PC-3 (cell line): ENCODE measurements around the gene HDGF. TPM values are rescaled to one million over a fixed set of nuclear protein-coding genes. Genes with fewer than 3 reads are reported as not detected.
A peak's percentile ranks its signal among the peaks of the same experiment; 100 is the strongest.

Experiments used
- ATAC-seq: fragments of 200-7000 bp; cut with Tn5 transposase; 2 replicates; pipeline ENCODE4 v1.9.1; 2020; ENCODE audit warnings: mild to moderate bottlenecking, moderate library complexity
- BruUV-seq: library from RNA; stranded (reverse); fragments of 400-500 nt; replicated peaks from 2 replicates; lab custom pipeline; 2021; lab: Mats Ljungman, UMichigan
- CTCF ChIA-PET: fragments of 300-600 bp; sonication (Branson Sonifier 250); formaldehyde crosslinking; loops from one replicate; lab custom pipeline; 2022; ENCODE audit warnings: antibody characterized with exemption; lab: Charles Lee
- POLR2A ChIA-PET: fragments of 300-600 bp; sonication (Branson Sonifier 250); formaldehyde crosslinking; loops from one replicate; lab custom pipeline; 2022; ENCODE audit warnings: antibody characterized with exemption; ENCODE audit not compliant: unreplicated experiment; lab: Charles Lee
- DNase-seq: peaks from one replicate; pipeline ENCODE4 v3.0.0-alpha.2; 2015
- H2AFZ ChIP-seq: fragments of 300-600 bp; sonication (generic); 2 replicates; pipeline ENCODE4 v1.6.0; 2016; ENCODE audit warnings: antibody characterized with exemption, low read length
- H3F3A ChIP-seq: fragments of 300-600 bp; sonication (generic); one replicate; pipeline ENCODE4 v1.6.0; 2017; ENCODE audit warnings: antibody characterized with exemption, low read length, control low read depth, mild to moderate bottlenecking; ENCODE audit not compliant: unreplicated experiment
- H3K27ac ChIP-seq: fragments of 300-600 bp; sonication (generic); 2 replicates; pipeline ENCODE4 v1.5.1; 2016; ENCODE audit warnings: mild to moderate bottlenecking, low read length
- H3K27me3 ChIP-seq: fragments of 300-600 bp; sonication (generic); 2 replicates; pipeline ENCODE4 v1.6.1; 2016; ENCODE audit warnings: low read length, mixed read lengths
- H3K36me3 ChIP-seq: fragments of 300-600 bp; sonication (generic); 2 replicates; pipeline ENCODE4 v1.6.1; 2016; ENCODE audit warnings: low read depth, mixed run types, low read length, mixed read lengths
- H3K4me1 ChIP-seq: fragments of 300-600 bp; sonication (generic); 2 replicates; pipeline ENCODE4 v1.5.1; 2016; ENCODE audit warnings: low read length; ENCODE audit not compliant: insufficient read depth
- H3K4me2 ChIP-seq: fragments of 300-600 bp; sonication (generic); 2 replicates; pipeline ENCODE4 v1.6.0; 2016; ENCODE audit warnings: low read length
- H3K4me3 ChIP-seq: fragments of 300-600 bp; sonication (generic); 2 replicates; pipeline ENCODE4 v1.5.1; 2016; ENCODE audit warnings: mild to moderate bottlenecking, low read length, mixed read lengths
- H3K79me2 ChIP-seq: fragments of 300-600 bp; sonication (generic); 2 replicates; pipeline ENCODE4 v1.6.1; 2017; ENCODE audit warnings: low read length, mixed read lengths
- H3K9ac ChIP-seq: fragments of 300-600 bp; sonication (generic); 2 replicates; pipeline ENCODE4 v1.6.0; 2016; ENCODE audit warnings: mild to moderate bottlenecking, low read length
- H3K9me2 ChIP-seq: fragments of 300-600 bp; sonication (generic); replicated peaks from 2 replicates; pipeline ENCODE4 v1.6.1; 2016; ENCODE audit warnings: mixed run types, low read length, mixed read lengths
- H3K9me3 ChIP-seq: fragments of 300-600 bp; sonication (generic); 2 replicates; pipeline ENCODE4 v1.6.1; 2016; ENCODE audit warnings: low read length, mixed read lengths
- H4K20me1 ChIP-seq: fragments of 300-600 bp; sonication (generic); 2 replicates; pipeline ENCODE4 v1.6.1; 2016; ENCODE audit warnings: low read length, mixed read lengths
- CTCF ChIP-seq: fragments of 300-600 bp; sonication (generic); conservative IDR thresholded peaks from 2 replicates; pipeline ENCODE4 v1.5.1; 2017; ENCODE audit warnings: antibody characterized with exemption, low read depth, mild to moderate bottlenecking, low read length
- EZH2 ChIP-seq: fragments of 300-600 bp; sonication (generic); IDR thresholded peaks from one replicate; pipeline ENCODE4 v1.6.1; 2017; ENCODE audit warnings: antibody characterized with exemption, mild to moderate bottlenecking, low read length; ENCODE audit not compliant: unreplicated experiment
- EZH2phosphoT487 ChIP-seq: fragments of 300-600 bp; sonication (generic); IDR thresholded peaks from 2 replicates; pipeline ENCODE4 v1.6.1; 2018; ENCODE audit warnings: mild to moderate bottlenecking, antibody characterized with exemption, low read length, borderline replicate concordance
- intact Hi-C: fragments of 100-400 bp; cut with micrococcal nuclease; formaldehyde crosslinking; loops from 2 replicates; pipeline ENCODE4 v1.9.0; 2023
- total RNA-seq: library from RNA; depleted of rRNA; stranded (reverse); fragments of >200 nt; gene quantifications from 2 replicates; pipeline ENCODE4 v1.2.3, GENCODE V29; 2014

Gene HDGF
- total RNA-seq, 1 experiment from 2014 or later, result 586 TPM

GRCh38 chr1:156727492-156727891 lies 24.0 kb downstream of the HDGF start:
- Histone ChIP-seq H3K4me3 (peak overlapping the region; percentile 98), H2AFZ (no peak overlapping the region), H3K27ac (peak overlapping the region; percentile 62), H3K9me2 (no peaks in the 10 kb centered on the region), H3K27me3 (no peaks in the 10 kb centered on the region), H4K20me1 (peaks cover 38% of the 10 kb centered on the region), H3K79me2 (peaks cover 73% of the 10 kb centered on the region), H3F3A (no peaks in the 10 kb centered on the region), H3K9ac (peak overlapping the region; percentile 97), H3K36me3 (peaks cover 28% of the 10 kb centered on the region), H3K4me2 (peak overlapping the region; percentile 89), H3K9me3 (no peaks in the 10 kb centered on the region), H3K4me1 (peaks cover 27% of the 10 kb centered on the region)
- intact Hi-C loops, result no loop called here
- DNase-seq, result no peak
- ChIA-PET POLR2A (interaction anchor here (0.6 to 2.0 kb wide), 3 partner anchors 13 to 444 kb away, joined by 3 to 28 read pairs (median 5); partner anchors contain the start of gene MRPL24), CTCF (interaction anchor here (1.4 to 3.0 kb wide), 4 partner anchors 14 to 132 kb away, joined by 5 to 26 read pairs (median 14); partner anchors contain the start of genes HDGF and MRPL24)
- ATAC-seq, result no peak
- BruUV-seq, result no TSS peak
- TF ChIP-seq EZH2 (no peak), CTCF (no peak), EZH2phosphoT487 (no peak)

GRCh38 chr1:156726549-156727226 lies 24.8 kb downstream of the HDGF start:
- CTCF ChIA-PET, result interaction anchor here (0.5 to 3.0 kb wide), 24 partner anchors 14 to 201 kb away, joined by 3 to 106 read pairs (median 5); partner anchors contain the start of genes CRABP2, HDGF, MRPL24 and NES
- Histone ChIP-seq H3K36me3 (peaks cover 32% of the 10 kb centered on the region), H3K9ac (peak overlapping the region; percentile 97), H4K20me1 (peaks cover 38% of the 10 kb centered on the region), H3K79me2 (peaks cover 77% of the 10 kb centered on the region), H3F3A (no peaks in the 10 kb centered on the region), H3K4me2 (peak overlapping the region; percentile 89), H2AFZ (no peak overlapping the region), H3K4me1 (peaks cover 27% of the 10 kb centered on the region), H3K27ac (peak overlapping the region; percentile 62), H3K9me2 (no peaks in the 10 kb centered on the region), H3K4me3 (peak overlapping the region; percentile 98), H3K9me3 (no peaks in the 10 kb centered on the region), H3K27me3 (no peaks in the 10 kb centered on the region)
- TF ChIP-seq EZH2 (no peak), EZH2phosphoT487 (no peak), CTCF (peak; percentile 92)
- POLR2A ChIA-PET, result interaction anchor here (0.6 to 1.0 kb wide), 3 partner anchors 14 to 444 kb away, joined by 3 to 5 read pairs (median 4); partner anchors contain the start of gene MRPL24
- DNase-seq, result peak; percentile 79
- peak; percentile 21 for ATAC-seq
- no TSS peak for BruUV-seq
- intact Hi-C loops, result loop anchor here (1.0 kb wide), 4 partner anchors 17 to 164 kb away; partner anchors contain the start of gene INSRR
